GM19468 (cell line): ENCODE measurements around the gene SRGAP2B.
A peak's percentile ranks its signal among the peaks of the same experiment; 100 is the strongest.
"Not testable (repeated sequence)": the region's sequence is repeated elsewhere in the genome, so short reads cannot be mapped to it uniquely, and the experiment has no call there.

Source experiments
- ATAC-seq: cut with Tn5 transposase; IDR thresholded peaks from one replicate; pipeline ENCODE4 v1.9.1; 2021; ENCODE audit warnings: mild to moderate bottlenecking, moderate library complexity, moderate number of reproducible peaks; ENCODE audit not compliant: unreplicated experiment; ENCODE audit errors: extremely low read depth

SRGAP2B gene

DNA sequence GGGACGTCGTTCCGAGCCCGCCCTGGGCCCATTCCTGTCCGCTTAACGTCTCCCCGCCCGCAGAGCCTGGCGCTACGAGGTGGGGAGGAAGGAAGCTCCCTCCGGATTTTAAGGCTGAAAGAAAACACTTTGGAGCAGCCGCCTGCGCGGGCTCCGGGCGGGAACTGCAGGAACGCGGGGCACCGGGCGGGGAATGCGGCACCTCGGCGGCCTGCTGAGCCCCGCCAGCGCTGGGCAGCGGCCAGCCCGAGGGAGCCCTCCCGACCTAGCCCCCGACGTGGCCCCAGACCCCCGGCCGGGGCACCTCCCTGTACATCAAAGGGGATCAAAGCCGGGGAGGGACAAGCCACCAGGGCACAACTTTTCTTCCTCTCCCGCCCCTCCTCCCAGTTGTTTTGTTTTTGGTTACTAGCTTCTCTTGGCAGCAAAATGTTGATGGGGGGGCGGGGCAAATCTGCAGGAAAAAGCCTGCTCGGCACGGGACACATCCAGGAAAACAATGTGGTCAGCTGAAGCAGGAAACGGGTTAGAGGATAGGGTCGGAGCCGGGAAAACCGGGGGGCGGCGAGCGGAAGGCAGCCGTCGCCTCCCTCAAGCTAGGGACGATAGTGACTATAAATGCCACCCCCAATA lies 1.5 kb downstream of the SRGAP2B start:
- not testable (repeated sequence) for ATAC-seq

DNA sequence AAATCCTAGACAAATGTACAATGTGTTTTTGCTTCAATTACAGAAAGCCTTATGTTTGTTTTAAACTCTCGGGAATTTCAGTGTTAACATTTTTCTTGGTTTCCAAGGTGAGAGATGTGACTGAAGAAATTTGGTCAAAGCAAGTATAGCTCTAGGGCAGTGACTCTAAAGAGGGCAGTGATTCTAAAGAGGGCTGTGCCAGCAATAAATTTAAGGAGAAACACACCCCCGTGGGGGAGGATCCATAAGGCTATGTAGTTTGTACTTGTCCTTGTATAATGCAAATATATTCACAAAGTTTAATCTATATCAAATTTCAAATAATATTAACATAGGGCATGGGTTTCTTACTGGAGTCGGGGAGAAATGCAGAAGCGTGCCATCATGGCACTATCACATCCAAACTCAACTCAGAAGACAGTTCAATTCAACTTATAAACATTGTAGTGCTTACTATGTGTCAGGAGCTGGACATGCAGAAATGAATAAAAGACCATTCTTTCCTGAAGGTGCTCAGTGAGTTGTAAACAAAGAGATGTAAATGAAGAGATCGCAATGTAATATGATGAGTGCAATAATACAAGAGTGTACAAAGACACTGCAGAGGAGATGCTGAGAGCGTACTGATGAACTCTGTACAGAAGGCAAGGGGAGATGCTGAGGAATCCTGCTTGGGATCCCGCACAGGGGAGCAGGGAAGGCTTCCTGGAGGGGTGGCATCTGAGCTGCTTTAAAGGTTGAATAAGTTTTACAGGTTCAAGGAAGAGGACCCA lies 12.5 kb downstream of the SRGAP2B start:
- not testable (repeated sequence) for ATAC-seq

DNA sequence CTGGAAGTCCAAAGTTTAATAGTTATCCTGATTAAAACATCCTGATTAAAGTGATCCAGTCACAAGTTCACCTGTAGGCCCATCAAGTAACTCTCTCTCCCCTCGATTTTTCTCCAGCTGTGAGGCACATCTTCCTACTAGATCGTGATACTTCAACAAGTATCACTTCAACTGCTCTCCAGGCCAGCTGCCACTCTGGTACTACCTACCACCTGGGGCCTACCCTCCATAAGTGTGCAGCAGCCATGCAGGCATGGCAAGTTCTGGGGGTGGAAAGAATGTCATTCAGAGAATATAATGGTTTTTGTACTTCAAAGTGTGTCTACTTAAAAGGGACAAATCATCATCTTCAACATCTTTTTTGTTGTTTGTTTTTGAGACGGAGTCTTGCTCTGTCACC lies 14.9 kb downstream of the SRGAP2B start:
- not testable (repeated sequence) for ATAC-seq

DNA sequence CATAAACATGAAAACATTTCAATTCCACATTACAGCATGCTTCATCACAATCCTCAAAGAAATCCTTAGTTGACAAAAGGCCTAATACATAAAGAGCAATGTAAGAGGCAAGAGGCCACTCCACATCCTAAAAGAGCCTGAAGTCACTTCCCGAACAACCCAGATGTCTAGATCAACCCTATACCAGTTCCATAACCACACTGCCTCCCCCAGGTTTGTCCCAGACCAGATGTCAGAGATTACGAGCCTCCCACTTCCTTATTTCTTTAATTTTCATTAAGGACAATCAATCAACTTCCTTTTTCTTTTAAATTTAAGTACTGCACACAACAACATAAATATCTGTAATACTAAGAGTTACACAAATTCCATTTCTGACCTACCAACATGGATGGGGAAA lies 15.4 kb downstream of the SRGAP2B start:
- not testable (repeated sequence) for ATAC-seq

DNA sequence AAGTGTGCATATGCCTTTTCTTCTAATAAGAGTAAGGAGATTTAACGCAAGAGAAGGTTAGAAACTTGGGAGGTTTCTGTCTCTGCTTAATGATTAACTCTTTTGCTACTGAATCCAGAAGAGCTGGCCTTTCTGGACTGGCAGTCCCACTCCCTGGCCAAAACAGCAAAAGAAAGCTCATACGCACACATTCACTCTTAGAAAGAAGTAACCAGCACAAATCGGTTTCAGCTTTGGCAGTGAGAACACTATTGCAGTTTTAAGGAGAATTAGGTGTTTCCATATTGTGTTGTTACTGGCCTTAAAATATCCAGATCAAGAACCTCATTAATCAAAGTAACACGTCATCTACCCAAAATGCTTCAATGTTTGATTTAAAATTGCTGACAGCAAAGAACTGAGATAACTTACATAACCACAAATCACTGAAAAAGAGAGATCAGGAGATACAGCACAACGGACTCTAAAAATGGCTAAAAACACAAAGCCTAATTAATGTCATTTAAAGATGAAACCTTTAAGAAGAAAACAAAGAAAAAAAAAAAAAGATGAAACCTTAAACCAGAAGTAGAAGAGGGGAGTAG lies 16.2 kb downstream of the SRGAP2B start:
- not testable (repeated sequence) for ATAC-seq

DNA sequence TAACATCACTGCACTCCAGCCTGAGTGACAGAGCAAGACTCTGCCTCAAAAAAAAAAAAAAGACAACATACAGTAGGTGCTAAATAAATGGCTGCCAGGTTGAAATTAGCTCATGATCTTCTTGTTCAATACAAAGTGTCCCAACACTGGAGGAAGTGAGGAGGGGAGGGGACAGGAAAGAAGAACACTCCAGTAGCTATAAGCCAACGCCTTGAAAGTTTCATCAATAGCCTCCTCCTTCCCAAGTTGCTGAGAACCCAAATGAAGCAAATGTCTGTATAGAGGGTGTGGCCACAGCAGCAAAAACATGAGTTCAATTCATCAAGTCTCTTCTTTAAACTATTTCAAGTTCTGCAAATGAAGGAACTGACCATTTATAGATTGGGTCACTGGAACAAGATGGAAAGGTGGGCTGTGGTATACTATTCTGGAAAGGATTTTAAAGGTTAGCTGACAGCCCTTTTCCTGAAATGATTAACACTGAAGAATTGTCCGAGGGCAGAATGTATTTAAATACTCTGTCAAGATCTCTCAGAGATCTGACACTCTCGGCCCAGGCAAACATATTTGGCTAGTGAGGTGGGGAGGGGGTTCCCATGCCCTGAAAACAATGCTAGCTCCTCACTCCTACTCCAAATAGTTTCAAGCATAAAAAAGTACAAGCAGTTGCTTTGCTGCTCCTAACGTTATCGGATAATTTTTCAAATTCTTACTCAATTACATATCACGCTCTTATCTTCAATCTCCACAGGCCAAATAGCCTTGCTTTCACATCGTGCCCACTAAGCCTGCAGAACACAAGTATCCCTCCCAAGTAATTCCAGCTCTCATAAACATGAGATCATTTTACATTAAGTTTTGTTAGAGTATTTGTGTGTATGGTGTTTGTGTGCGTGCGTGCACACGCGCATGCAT lies 17.0 kb downstream of the SRGAP2B start:
- not testable (repeated sequence) for ATAC-seq

DNA sequence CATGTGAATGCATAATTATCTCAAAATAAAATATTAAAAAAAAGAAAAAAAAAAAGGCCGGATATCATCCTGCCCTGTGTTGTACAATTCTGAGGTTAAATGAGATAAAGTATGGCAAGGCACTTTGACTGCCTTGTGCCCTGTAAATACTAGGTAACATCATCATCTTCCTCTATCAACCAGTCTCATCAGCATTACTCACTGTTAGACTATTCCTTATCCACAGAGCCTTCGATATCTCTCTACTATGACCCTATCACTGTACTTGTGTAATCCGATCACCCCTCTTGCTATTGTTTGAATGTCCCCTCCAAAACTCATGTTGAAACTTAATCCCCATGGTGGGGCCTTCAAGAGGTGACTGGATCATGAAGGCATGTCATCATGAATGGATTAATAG lies 18.3 kb downstream of the SRGAP2B start:
- not testable (repeated sequence) for ATAC-seq

DNA sequence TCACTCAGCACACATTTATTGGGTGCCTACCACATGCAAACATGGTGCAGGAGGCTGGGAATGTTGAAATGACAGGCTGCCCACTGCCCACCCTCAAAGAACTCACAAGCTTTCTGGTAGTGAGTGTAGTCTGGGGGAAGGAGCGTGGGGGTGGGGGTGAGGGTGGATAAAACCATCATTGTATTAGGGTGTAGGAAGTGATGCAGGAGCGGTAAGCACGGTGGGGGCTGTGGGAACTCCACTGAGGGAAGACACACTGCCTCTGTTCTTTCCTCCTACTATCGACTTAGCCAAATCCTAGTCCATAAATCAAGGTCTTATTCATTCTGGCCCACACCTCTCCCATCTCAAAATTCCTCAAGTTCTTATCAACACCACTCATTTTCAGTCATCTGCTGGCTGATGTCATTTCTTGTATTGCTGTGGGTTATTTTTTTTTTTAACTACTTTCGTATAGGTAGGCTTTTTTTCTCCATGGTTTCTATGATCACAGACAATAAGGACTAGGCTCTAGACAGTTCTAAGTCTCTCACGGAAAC lies 21.0 kb downstream of the SRGAP2B start:
- ATAC-seq, result not testable (repeated sequence)

DNA sequence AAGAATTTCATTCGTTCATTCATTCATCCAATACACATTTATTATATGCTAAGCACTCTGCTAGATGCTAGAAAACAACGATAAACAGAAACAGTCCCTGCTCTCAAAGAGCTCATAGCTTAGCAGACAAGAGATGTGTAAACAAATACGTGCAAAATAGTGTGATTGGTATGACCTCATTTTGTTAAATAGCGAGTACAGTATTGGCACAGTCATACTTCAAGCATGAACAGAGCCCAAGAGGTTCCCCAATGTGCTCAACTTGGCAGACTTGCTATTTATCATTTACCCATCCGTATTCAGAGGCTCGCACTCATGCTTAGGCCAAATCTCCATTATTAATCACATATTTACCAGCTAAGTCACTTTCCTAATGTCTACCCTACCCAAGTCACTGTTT lies 23.6 kb downstream of the SRGAP2B start:
- ATAC-seq, result not testable (repeated sequence)

DNA sequence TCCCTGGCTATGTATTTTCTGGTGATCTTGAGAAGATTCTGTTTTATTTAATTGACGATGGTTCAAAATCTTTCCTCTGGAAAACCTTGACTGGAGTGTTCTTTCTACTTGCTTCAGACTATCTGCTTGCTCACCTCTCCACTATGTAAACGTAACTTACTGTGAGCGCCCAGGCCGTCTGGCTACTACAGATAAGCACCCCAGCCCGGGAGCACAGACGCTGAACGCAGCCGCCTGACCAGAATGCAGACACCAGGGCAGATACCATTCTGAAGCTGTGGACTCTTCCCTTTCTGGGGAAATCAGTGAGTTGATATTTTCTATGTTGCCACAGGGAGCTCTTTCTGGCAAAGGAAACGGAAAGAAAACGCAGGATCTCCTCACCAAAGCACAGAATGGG lies 28.6 kb downstream of the SRGAP2B start:
- ATAC-seq, result not testable (repeated sequence)

DNA sequence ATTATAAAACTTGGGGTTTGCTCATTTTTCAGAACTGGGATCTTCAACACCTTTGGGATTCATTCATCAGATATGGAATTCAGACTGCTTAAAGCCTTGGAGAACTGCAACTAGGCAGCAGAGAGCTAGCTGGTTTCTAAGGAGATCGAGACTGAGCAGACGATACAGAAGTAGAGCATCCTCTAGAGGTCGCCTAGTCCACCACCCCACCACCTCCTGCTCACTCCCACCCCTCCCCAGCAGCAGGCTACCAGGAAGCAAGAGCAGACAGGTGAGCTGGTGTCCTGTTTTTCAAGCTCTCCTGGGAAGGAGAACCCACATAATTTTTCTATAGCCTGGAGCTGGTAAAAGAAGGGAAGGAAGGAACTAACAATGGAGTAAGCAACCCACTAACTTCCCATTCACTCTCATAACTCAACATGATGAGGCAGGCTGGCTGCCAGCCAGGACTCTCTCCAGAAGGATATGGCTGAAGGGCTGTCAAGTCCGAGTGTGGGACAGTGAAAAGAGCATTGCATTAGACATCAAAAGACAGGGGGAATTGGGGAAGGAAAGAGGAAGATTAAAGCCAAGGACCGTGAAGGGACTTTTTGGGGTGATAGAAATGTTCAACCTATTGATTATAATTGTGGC lies 29.8 kb downstream of the SRGAP2B start:
- not testable (repeated sequence) for ATAC-seq

DNA sequence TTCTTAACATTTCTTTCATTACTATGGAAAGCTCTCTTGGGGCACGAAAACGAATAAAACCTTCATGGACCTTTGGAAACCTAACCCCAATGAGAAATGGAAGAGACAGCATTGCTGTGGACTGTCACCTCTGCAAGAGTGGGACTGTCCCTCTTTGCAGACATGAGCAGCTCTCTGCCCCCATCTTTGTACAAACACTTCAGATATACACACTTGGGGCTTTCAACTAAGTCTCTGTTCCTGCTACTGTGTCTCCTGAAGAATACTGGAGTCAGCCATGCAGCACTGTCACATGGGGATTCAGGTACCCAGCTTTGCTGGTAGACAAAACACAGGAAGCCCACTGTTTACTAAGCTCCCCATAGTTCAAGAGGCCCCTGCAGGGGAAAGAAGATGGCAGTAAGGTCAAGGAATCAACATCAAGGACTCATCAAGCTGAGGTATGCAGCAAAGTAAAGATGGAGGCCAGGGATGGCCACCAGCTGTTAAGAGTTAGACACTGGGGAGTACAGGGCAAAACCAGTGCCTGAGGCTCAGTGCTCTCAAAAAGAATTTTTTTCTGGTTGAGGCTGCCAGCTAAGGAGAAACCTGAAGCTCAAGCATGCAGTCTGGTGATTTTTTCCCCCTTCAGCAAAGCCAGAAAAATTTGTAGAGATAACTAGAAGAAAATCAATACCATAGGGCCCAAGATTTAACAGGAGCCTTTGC lies 31.0 kb downstream of the SRGAP2B start:
- not testable (repeated sequence) for ATAC-seq

DNA sequence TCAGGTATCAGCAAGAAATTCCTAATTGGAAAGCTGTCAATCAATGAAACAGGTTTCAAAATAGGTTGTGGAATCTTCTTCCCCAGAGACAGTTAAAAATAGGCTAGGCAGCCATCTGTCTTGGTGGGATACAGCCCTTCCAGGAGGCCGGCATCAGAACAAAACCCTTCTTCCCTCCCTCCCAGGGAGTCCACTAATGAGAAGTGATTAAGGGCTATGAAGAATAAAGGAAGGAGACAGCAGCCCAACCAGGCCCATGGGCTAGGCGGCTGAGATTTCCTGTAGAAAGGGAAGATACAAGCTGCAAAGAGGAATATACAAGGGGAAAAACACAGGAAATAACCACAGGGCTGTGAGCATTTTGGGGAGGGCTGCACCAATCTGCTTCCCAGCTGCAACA lies 31.8 kb downstream of the SRGAP2B start:
- not testable (repeated sequence) for ATAC-seq

DNA sequence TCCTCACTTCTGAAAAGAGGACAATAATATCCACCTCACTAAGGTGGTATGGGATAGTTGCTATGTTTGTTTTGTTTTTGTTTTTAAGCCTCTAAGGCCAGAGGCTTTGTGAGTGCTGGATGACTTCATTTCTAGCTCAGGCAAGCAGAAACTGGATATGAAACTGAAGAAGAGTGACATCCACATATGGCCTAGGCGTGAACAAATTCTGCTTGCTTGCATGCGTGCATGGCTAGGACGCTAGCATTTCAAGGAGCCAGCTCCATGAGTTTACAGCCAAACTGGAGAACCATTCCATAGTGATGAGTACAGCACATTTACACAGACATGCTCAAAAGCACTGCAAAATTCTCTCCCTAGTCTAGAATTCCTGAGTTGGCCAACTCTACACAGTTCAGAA lies 36.9 kb downstream of the SRGAP2B start:
- ATAC-seq, result not testable (repeated sequence)

DNA sequence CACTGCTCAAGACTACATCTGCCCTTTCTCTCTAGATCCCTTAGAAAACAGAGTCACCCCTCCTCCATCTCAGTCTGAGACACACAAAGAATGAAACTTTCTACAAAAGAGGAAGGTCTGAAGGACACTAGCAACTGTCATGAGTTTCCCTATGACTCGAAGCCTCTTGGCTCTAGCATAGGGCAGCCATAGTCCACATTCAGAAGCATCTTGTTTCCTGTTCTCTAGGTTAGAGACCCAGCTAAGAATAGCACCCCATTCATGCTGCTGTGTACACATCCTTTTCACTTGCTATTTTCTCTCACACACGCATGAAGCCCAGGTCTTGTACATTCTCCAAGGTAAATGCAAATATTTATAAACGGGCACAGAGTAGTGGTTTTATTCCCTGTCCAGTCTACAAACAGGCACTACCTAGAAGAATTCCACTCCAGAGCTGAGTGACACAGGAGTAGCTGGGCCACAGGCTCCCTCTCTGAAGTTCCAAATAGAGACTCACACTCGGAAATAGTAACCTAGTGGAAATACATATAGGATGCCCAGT lies 39.8 kb downstream of the SRGAP2B start:
- ATAC-seq, result peak; percentile 99

DNA sequence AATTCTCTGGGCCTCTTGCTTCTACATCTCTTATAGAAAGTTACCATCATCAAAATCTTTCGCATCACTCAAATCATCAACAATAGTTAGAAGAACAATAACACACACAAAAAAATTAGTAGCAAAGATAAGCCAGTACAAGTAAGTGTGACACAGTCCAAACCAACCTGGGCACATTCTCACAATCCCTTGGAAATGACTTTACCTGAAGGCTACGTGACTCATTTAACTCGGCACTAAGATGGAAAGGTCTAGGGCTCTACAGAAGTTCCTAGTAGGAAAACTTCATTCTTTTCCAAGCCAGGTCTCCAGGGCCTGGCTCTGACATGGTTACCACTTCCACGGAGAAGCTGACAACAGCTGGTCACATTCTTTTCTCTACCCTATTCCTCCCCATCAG lies 41.7 kb downstream of the SRGAP2B start:
- not testable (repeated sequence) for ATAC-seq

DNA sequence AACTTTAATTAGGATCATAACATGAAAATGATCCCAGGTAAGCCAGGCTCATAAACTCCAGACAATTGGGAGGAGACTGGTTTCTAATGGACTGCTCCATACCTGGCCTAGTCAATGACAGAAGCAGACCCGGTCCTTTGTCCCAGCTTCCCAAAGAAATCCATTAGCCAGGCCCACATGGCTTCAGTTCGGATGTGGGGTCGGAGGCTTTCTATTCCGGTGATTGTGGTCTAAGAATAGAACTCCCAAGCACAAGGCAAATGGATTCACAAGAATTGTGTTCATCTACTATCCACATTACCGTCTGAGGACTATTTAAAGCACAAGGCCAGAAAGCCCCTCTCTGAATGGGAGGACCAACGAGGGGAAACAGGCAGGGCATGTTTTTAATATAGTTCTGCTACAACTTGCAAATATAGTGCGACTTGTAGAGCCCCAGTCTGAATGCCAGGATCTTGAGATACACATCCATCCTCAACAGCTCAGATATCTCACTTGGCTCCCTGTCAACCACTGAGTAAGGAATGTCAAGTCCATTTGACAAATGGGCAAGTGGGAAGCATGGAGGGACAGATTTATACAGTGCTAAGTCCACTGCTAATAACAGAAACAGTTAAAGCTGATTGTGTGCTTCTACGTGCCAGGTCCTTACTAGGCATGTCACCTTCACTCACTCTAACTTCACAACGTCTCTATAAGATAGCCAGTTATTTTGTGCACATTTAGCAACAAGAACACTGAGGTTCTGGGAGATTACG lies 42.9 kb downstream of the SRGAP2B start:
- not testable (repeated sequence) for ATAC-seq
